Activated CD4-positive, alpha-beta T cell treated with anti-CD3 and anti-CD28 coated beads, Interleukin-2, amount 50 U/mL, for 16 hours (primary cell): ENCODE measurements around the gene INPP5F.

Source experiments
- DNase-seq: peaks from one replicate; pipeline ENCODE4 v3.0.0-alpha.2; 2020

The INPP5F gene

GRCh38 chr10:119871881-119872609 lies 146.2 kb downstream of the INPP5F start:
- peak; percentile 61 for DNase-seq

DNA sequence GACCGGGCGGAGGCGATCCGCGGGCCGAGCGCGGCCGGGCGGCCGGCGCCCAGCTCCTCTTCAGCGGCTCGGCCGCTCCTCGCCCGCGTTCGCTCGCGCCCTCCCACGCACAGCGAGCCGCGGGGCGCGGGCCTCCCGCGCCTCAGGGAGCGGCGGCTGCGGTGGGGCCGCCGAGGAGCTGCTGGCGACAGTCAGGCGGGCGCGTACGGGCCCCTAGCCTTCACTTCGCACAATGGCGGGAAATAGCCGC lies 146.7 kb downstream of the INPP5F start, which contains the start of gene MCMBP:
Gene MCMBP (minus strand): TSS at position 234 of the 250 bp plus-strand sequence. CDS start 259 bp downstream, outside the sequence.
- DNase-seq, result no peak

DNA sequence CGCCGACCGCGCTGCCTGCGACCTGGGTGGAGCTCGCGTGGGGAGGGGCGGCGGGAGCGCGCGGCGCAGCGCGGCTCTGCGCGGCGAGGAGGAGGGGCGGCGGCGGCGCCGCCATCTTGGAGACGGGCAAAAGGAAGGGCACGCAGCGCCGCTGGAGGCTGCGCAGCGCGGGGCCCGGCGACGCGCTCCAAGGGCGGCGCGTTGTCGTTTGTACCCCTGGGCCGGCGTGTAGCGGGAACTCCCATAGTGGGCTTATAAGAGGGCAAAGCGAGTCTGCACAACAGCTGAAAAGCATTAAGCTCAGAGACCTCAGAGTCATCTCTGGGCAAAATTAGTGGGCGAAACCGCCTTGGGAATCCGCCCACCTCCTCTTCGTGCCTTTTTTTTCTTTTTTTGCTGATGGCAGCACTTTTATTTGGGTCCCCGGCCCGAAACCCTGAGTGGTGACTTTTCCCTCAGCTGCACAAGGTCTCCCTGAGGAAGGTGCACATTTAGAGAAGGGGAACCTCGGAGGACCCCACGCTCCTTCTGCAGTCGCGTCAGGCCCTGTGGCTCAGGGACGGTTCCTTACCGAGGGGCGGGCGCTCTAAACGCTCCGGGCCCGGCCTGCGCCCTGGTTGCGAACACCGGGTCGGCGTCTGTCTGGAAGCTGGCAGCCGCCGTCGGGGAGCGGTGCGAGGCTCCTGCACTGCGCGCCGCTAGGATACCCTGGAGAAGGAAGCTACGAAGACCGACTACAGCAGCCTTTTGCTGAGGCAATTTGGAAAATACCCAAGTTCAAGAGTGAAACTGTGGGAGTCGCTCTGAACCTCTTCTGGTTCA lies 147.2 kb downstream of the INPP5F start:
- DNase-seq, result peak; percentile 92

- no peak for DNase-seq
Measured at GRCh38 chr10:119878524-119878923, 152.7 kb downstream of the INPP5F start.
